ENCODE measurements around the gene ZIC1. TPM values are rescaled to one million over a fixed set of nuclear protein-coding genes. Genes with fewer than 3 reads are reported as not detected.

The ZIC1 gene
- total and polyA plus RNA-seq, 2 of the 4 experiments (the other 2 are of a cell fraction) = not detected

- in situ Hi-C loops (cut with MboI; ENCODE audit: low sequenced_read_pairs) = no loop called here
- no peaks in the 10 kb centered on the region for H3K4me1 ChIP-seq (ENCODE audit: control insufficient read depth, insufficient read depth, low read length)
- H3K79me1 ChIP-seq (ENCODE audit: low read depth in 1 of 2, low read length in 2 of 2) = no peaks in the 10 kb centered on the region
- H2AK9ac ChIP-seq (replicated peaks; ENCODE audit: low read depth, low read length, poor library complexity) = no peak overlapping the region
- peaks cover 76% of the 10 kb centered on the region for H3K27me3 ChIP-seq (ENCODE audit: control insufficient read depth, insufficient read depth, low read length)
- no peaks in the 10 kb centered on the region for H3K36me3 ChIP-seq (ENCODE audit: control insufficient read depth, insufficient read depth, low read length)
- H2BK20ac ChIP-seq (ENCODE audit: low read depth, low read length) = no peak overlapping the region
- WGBS, 2 experiments (ENCODE audit: extremely low coverage in 2 of 2, insufficient read length in 1 of 2) = 29% methylated on average over 13 of the region's 46 CpGs; no CpG with 5 or more reads in 1 of the 2 experiments
- intact Hi-C loops (cut with micrococcal nuclease) = no loop called here
- no peak overlapping the region for H2BK5ac ChIP-seq (ENCODE audit: low read depth, low read length, poor library complexity, severe bottlenecking)
- POLR2A ChIA-PET (ENCODE audit: unreplicated experiment) = no interaction called here
- DNase-seq (no peak), ATAC-seq (ENCODE audit: low read depth) (no peak)
- H2AFZ ChIP-seq (replicated peaks; ENCODE audit: low read length, poor library complexity) = peak overlapping the region; percentile 21
- no peaks in the 10 kb centered on the region for H4K20me1 ChIP-seq (ENCODE audit: insufficient read depth, low read length)
- no peak overlapping the region for H3K56ac ChIP-seq (ENCODE audit: extremely low read depth, insufficient read depth, low read length)
- dilution Hi-C loops (cut with HindIII; ENCODE audit: low sequenced_read_pairs, unreplicated experiment) = no loop called here
- H4K5ac ChIP-seq (ENCODE audit: low read depth, low read length) = no peak overlapping the region
- no peak overlapping the region for H3K18ac ChIP-seq (ENCODE audit: low read depth, low read length)
- no peak overlapping the region for H3K4me3 ChIP-seq (ENCODE audit: insufficient read depth, low read depth, low read length)
- CTCF ChIA-PET = no interaction called here
- no peak overlapping the region for H3K23ac ChIP-seq (ENCODE audit: low read depth, low read length)
- H3K27ac ChIP-seq (ENCODE audit: insufficient read depth, low read length) = no peak overlapping the region
- H4K91ac ChIP-seq (ENCODE audit: insufficient read depth, low read depth, low read length) = no peak overlapping the region
- no peak overlapping the region for H3K4ac ChIP-seq (ENCODE audit: low read depth, low read length)
- no peak overlapping the region for H2BK15ac ChIP-seq (ENCODE audit: low read depth, low read length)
- no peaks in the 10 kb centered on the region for H3K9me1 ChIP-seq (ENCODE audit: insufficient read depth, low read length)
- H3K9me3 ChIP-seq (ENCODE audit: control insufficient read depth, insufficient read depth, low read length) = peaks cover 22% of the 10 kb centered on the region; the same call in 1 of the 2 replicates
- H3K9ac ChIP-seq (ENCODE audit: low read depth, low read length) = no peak overlapping the region
- no peak overlapping the region for H3K4me2 ChIP-seq (ENCODE audit: low read depth, low read length)
- BruUV-seq (replicated peaks) = no TSS peak
- no peak overlapping the region for H3K14ac ChIP-seq (replicated peaks; ENCODE audit: low read depth, low read length)
- no peak overlapping the region for H2BK120ac ChIP-seq (ENCODE audit: low read depth, low read length)
- no peak overlapping the region for H2AK5ac ChIP-seq (ENCODE audit: low read depth, low read length)
- no peak overlapping the region for H4K8ac ChIP-seq (ENCODE audit: low read depth in 2 of 2, low read length in 2 of 2)
- TF ChIP-seq CTCF (conservative IDR thresholded peaks at IDR 0.05; ENCODE audit: low read depth, low read length) (no peak), SMC3 (IDR thresholded peaks at IDR 0.05; ENCODE audit: low read depth, low read length) (no peak), MAFK (IDR thresholded peaks at IDR 0.05; ENCODE audit: low read depth, low read length) (no peak), FOS (IDR thresholded peaks at IDR 0.05; ENCODE audit: low read depth, low read length) (no peak), NFE2L2 (IDR thresholded peaks at IDR 0.05; ENCODE audit: low read depth, low read length) (no peak), RAD21 (IDR thresholded peaks at IDR 0.05; ENCODE audit: low read length) (no peak), BHLHE40 (IDR thresholded peaks at IDR 0.05; ENCODE audit: low read depth, low read length) (no peak), MAZ (IDR thresholded peaks at IDR 0.05; ENCODE audit: borderline replicate concordance, low read depth, low read length) (no peak), CHD1 (IDR thresholded peaks at IDR 0.05; ENCODE audit: low read depth, low read length) (no peak), MXI1 (IDR thresholded peaks at IDR 0.05; ENCODE audit: borderline replicate concordance, low read depth, low read length) (no peak), CEBPB (IDR thresholded peaks at IDR 0.05; ENCODE audit: low read depth, low read length) (no peak), RFX5 (IDR thresholded peaks at IDR 0.05; ENCODE audit: low read depth, low read length) (no peak)
- TF ChIP-seq, protein P1, sequence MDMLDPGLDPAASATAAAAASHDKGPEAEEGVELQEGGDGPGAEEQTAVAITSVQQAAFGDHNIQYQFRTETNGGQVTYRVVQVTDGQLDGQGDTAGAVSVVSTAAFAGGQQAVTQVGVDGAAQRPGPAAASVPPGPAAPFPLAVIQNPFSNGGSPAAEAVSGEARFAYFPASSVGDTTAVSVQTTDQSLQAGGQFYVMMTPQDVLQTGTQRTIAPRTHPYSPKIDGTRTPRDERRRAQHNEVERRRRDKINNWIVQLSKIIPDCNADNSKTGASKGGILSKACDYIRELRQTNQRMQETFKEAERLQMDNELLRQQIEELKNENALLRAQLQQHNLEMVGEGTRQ (IDR thresholded peaks at IDR 0.05; ENCODE audit: low read depth, low read length) = no peak
- TF ChIP-seq, protein P2, sequence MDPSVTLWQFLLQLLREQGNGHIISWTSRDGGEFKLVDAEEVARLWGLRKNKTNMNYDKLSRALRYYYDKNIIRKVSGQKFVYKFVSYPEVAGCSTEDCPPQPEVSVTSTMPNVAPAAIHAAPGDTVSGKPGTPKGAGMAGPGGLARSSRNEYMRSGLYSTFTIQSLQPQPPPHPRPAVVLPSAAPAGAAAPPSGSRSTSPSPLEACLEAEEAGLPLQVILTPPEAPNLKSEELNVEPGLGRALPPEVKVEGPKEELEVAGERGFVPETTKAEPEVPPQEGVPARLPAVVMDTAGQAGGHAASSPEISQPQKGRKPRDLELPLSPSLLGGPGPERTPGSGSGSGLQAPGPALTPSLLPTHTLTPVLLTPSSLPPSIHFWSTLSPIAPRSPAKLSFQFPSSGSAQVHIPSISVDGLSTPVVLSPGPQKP (IDR thresholded peaks at IDR 0.05; ENCODE audit: borderline replicate concordance, low read depth, low read length) = no peak
These were observed 11.0 kb upstream of the ZIC1 start for GRCh38 chr3:147397875-147398812.

All from IMR-90 (cell line).